A549 treated with CpdA at 1 μM for 4 hours (cell line): ENCODE data around the gene LRRC56. TPM values are rescaled to one million over a fixed set of nuclear protein-coding genes. Genes with fewer than 3 reads are reported as not detected.

ENCODE experiments used
- total RNA-seq: library from RNA; stranded (reverse); fragments of 200-300 nt; extraction: Qiagen RNA extraction; gene quantifications from 5 replicates; pipeline ENCODE4 v1.2.3, GENCODE V29; 2022; ENCODE audit warnings: low read depth

Gene LRRC56, protein sequence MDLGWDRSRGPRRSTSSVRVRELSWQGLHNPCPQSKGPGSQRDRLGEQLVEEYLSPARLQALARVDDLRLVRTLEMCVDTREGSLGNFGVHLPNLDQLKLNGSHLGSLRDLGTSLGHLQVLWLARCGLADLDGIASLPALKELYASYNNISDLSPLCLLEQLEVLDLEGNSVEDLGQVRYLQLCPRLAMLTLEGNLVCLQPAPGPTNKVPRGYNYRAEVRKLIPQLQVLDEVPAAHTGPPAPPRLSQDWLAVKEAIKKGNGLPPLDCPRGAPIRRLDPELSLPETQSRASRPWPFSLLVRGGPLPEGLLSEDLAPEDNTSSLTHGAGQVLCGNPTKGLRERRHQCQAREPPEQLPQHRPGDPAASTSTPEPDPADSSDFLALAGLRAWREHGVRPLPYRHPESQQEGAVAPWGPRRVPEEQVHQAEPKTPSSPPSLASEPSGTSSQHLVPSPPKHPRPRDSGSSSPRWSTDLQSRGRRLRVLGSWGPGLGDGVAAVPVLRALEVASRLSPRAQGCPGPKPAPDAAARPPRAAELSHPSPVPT
- 0.55 to 0.74 TPM (median 0.66 TPM) in 5 replicates for total RNA-seq

DNA sequence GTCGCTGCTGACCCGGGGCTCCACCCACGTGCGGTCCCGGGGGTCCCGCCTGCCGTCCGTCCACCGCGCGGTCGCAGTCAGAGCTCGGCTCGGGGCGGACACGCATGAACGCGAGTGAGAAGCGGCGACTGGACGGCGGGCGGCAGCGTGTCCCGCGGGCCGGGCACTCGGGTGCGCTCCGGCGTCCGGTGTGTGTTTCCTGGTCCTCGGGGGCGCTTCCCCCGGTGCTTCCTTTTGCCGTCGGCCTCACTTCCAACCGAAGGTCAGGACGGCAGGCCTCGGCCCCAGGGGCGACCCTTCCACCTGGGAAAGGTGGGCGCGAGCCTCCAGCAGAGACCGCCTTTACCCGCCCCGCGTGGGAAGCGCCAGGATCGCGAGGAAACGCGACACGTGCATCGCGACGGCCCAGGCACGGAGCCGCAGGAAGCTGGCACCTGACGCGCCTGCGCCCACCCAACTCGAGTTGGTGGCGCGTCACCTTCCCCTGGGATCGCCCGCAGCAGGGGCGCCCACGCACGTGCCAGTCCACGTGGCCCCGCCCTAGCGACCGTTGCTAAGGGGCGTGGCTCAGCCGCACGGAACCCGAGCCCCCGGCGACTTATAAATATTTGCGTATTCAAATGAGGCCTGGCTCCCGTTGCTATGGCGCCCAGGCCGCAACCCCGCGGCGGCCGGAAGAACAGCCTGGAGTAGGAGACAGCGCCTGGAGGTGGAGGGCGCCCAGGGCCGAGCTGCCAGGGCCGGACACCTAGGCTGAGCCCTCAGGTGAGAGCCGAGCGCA is at the start of gene LRRC56:
Gene LRRC56 (plus strand): TSS at position 687 of the 781 bp plus-strand sequence. CDS start 3,158 bp downstream, outside the sequence.

DNA sequence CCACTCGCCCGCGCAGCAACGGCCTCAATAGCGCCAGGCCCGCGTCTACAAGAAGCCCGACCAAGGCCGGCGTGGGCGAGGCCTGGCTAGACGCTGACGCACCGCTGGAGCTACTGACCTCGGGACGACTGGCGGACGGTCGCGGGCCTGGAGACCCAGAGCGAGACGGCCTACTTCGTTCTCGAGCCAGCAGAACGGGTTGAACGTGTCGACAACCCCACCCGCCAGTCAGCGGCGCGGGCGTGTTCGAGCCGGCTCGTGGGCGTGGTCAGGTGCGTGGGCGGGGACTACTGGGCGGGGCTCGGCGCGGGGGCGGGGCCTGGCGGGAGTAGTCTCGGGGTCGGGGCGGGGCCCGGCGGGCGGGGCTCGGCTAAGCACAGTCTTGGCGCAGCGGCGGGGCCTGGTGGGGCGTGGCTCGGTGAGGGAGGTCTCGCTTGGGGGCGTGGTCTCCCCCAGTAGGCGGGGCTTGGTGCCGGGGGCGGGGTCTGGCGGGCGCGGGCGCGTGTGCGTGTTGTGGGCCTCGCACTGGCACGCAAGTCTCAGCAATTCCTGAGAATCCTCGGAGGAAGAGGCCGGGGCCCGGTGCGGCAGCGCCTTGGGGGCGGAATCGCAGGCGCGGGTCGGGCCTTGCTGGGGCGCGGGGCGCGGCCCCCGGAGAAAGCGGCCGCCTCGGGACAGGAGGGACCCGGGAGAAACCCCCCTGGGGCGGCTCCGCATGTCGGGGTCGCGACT is 30.2 kb upstream of the LRRC56 start, which contains the start of gene RNH1:
Gene RNH1 (minus strand): TSS at position 248 of the 732 bp plus-strand sequence. CDS start 5,080 bp downstream, outside the sequence.

DNA sequence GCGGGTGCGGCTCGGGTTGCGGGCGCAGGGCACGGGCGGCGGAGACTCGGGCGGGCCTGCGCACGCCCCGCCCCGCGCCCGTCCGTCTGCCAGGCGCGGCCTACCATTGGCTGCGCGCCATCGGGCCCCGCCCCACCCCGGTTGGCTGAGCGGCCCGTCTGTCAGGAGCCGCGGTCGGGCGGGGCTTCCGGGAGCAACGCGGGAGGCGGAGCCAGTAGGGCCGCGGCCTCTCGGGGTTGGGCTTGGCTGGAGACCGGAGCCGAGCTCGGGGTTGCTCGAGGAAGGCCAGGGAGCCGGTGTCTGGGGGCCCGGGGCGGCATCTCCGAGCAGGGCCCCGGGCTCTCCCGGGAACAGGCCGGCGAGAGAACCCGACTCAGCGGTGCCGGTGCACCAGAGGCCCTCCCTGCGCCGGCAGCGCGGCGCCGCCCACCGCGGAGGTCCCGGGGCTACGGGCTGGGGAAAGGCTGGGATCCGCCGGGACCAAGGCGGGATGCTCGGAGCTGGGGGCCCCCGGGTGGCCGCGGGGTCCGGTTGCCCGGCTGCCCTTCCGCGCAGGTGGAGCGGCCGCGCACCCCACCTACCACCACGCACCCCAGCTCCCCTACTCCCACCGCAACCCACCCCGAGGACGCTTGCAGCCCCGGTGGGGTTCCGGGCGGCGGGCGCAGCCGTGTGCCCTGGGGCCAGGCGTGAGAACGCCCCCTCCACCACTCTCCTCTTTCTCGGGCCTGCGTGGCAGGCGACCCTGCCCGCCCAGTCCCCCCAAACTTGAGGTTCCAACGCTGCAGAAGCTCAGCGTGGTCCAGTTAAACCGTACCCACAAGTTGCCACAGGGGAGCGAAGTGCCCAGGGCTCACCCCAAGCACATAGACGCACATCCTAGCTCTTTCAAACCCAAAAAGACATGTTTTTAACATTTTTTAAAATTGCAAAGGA is 1.5 kb upstream of the LRRC56 start, which contains the start of gene HRAS:
Gene HRAS (minus strand): TSS at position 58 of the 936 bp plus-strand sequence.

DNA sequence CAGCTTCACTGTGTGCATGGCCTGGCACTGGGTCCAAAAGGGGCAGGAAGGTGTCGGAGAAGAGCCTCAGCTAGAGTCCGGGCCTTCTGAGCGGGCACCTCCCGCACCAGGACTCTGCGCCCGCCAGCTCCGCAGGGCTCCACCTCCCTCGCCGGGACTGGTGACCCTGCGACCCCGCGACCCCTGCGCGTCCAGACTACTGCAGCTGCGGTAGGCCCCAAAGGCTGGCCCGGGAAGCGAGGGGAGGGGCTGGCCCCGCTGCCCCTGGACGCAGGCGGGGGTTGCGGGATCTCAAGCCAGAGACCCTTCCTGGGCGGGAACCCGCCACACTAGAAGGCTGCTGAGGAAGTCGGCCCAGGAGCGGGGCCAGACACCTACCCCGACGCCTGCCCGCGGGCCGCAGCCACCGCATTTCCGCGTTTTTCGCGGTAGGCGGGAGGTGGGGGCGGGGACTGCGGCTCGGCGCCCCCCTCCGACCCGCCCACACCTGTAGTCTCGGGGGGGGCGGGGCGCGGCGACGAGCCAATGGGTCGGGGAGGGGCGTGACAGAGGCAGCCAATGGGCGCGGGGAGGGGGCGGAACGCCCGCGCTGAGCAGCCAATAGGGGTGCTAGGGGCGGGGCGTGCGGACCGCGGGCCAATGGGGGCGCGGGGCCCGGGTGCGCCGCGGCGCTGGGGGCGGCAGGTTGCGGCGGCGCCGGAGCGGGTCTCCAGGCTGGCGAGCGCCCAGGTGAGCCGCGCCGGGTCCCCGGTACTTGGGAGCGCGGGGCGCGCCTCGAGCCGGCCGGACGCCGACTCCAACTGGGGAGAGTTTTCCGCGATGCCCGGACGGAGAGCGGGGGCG is 23.2 kb downstream of the LRRC56 start, which contains the start of the genes LMNTD2 and RASSF7:
Gene LMNTD2 (minus strand): TSS at position 434 of the 843 bp plus-strand sequence. CDS start 22 bp downstream, at position 412.
Gene RASSF7 (plus strand): TSS at position 666 of the 843 bp plus-strand sequence. CDS start 799 bp downstream, outside the sequence.

DNA sequence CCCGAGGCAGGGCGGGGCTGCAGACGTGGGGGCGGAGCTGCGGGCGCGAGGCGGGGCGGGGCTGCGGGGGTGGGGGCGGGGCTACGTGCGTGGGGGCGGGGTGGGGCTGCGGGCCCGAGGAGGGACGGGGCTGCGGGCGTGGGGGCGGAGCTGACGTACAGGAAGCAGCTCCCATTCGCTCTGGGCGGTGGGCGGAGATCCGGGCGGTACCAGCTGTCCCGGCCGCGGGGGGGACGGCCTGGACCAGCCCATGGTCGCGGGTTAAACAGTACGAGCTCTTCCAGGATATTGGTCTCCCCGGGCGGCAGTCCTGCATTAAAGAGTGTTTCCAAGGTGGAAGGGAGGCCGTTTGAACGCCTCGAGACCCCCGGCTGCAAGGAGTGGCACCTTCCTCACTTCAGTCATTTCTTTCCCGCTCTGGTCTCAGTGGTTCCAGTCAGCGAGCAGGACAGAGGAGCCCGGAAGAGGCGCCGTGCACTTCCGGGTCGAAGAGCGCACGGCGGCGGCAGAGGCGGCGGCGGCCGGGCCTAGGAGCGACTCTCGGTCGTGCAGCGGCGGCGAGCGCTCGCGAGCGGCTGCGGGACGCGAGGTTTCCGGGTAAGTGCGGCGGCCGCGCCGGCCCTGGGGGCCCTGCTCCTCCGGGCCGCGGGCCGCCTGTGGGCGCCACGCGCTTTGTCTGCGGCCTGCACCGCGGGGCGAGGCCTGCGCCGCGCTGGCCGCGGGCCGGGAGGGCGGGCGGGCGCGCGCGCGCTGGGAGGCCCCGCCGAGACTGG is 38.9 kb downstream of the LRRC56 start, which contains the start of gene PHRF1:
Gene PHRF1 (plus strand): TSS at position 475 of the 773 bp plus-strand sequence. CDS start 5,043 bp downstream, outside the sequence.

Other genes with a start within 250 kb of the LRRC56 start
- gene PGGHG, start 248.4 kb upstream of the LRRC56 start, total RNA-seq: 8.3 to 14.0 TPM (median 9.9 TPM) in 5 replicates
- 0.08 TPM in 1 of 5 replicates, not detected in the others for gene IFITM5, start 238.0 kb upstream of the LRRC56 start, total RNA-seq
- gene IFITM2, start 229.7 kb upstream of the LRRC56 start, total RNA-seq: 55.4 to 67.4 TPM (median 60.2 TPM) in 5 replicates
- 0.24 to 0.82 TPM (median 0.49 TPM) in 4 of 5 replicates, not detected in the other for gene IFITM1, start 223.5 kb upstream of the LRRC56 start, total RNA-seq
- gene IFITM3, start 216.7 kb upstream of the LRRC56 start, total RNA-seq: 20.3 to 33.4 TPM (median 29.1 TPM) in 5 replicates
- 9.3 to 23.3 TPM (median 15.1 TPM) in 5 replicates for gene B4GALNT4, start 168.0 kb upstream of the LRRC56 start, total RNA-seq
- gene PKP3, start 143.3 kb upstream of the LRRC56 start, total RNA-seq: 31.0 to 40.9 TPM (median 35.4 TPM) in 5 replicates
- gene SIGIRR, start 122.5 kb upstream of the LRRC56 start, total RNA-seq: 58.8 to 99.8 TPM (median 88.2 TPM) in 5 replicates
- 0.51 to 1.2 TPM (median 0.77 TPM) in 5 replicates for gene ANO9, start 95.5 kb upstream of the LRRC56 start, total RNA-seq
- 35.2 to 48.4 TPM (median 45.1 TPM) in 5 replicates for gene PTDSS2, start 87.2 kb upstream of the LRRC56 start, total RNA-seq
- gene RNH1, start 30.3 kb upstream of the LRRC56 start, total RNA-seq: 122 to 172 TPM (median 165 TPM) in 5 replicates
- gene HRAS, start 2.0 kb upstream of the LRRC56 start, total RNA-seq: 92.4 to 151 TPM (median 143 TPM) in 5 replicates
- 2.0 to 3.5 TPM (median 2.3 TPM) in 5 replicates for gene LMNTD2, start 23.2 kb downstream of the LRRC56 start, total RNA-seq
- 30.8 to 37.0 TPM (median 33.0 TPM) in 5 replicates for gene RASSF7, start 23.4 kb downstream of the LRRC56 start, total RNA-seq
- gene PHRF1, start 38.9 kb downstream of the LRRC56 start, total RNA-seq: 28.0 to 34.8 TPM (median 34.2 TPM) in 5 replicates
- gene IRF7, start 78.4 kb downstream of the LRRC56 start, total RNA-seq: 4.7 to 6.9 TPM (median 6.3 TPM) in 5 replicates
- 0.03 to 0.19 TPM (median 0.03 TPM) in 3 of 5 replicates, not detected in the others for gene CDHR5, start 87.4 kb downstream of the LRRC56 start, total RNA-seq
- not detected in 5 replicates for gene SCT, start 89.7 kb downstream of the LRRC56 start, total RNA-seq
- gene DRD4, start 99.7 kb downstream of the LRRC56 start, total RNA-seq: 0.13 to 0.41 TPM (median 0.28 TPM) in 4 of 5 replicates, not detected in the other
- 25.7 to 36.7 TPM (median 34.9 TPM) in 5 replicates for gene DEAF1, start 157.7 kb downstream of the LRRC56 start, total RNA-seq
- 8.9 to 11.1 TPM (median 10.7 TPM) in 5 replicates for gene TMEM80, start 158.3 kb downstream of the LRRC56 start, total RNA-seq
- 78.2 to 132 TPM (median 114 TPM) in 5 replicates for gene EPS8L2, start 168.7 kb downstream of the LRRC56 start, total RNA-seq
- gene TALDO1, start 209.9 kb downstream of the LRRC56 start, total RNA-seq: 415 to 447 TPM (median 432 TPM) in 5 replicates
- 38.5 to 51.7 TPM (median 45.2 TPM) in 5 replicates for gene GATD1, start 240.0 kb downstream of the LRRC56 start, total RNA-seq